ENCODE measurements around the gene POLR2A. TPM values are rescaled to one million over a fixed set of nuclear protein-coding genes. Genes with fewer than 3 reads are reported as not detected.

Gene POLR2A
- polyA plus RNA-seq (2013, experiment 1 of 2), result 53.5 TPM
- polyA plus RNA-seq (2013, experiment 2 of 2), result 51.7 TPM

DNA sequence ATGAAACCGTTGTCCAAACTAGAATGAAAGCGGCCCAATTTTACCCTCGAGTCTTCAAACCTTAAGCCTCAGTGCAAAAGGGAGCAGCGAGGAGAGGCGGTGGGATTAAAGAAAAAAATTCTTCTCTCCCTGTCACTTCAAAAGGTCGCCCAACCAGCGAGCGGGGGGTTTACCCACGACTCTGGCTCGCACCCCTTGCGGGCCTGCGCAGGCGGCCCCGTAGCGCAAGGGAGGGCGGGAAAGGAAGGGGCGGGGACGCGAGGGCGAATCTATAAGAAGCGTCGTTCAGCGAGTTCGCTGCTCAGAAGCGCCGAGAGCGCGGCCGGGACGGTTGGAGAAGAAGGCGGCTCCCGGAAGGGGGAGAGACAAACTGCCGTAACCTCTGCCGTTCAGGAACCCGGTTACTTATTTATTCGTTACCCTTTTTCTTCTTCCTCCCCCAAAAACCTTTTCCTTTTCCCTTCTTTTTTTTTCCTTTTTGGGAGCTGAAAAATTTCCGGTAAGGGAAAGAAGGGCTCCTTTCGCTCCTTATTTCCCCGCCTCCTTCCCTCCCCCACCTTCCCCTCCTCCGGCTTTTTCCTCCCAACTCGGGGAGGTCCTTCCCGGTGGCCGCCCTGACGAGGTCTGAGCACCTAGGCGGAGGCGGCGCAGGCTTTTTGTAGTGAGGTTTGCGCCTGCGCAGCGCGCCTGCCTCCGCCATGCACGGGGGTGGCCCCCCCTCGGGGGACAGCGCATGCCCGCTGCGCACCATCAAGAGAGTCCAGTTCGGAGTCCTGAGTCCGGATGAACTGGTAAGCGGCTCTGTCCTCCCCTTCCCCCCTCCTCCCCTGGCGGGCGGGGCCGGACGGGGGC is at the start of gene POLR2A:
Gene POLR2A (plus strand): TSS at position 300 of the 852 bp plus-strand sequence.
- peak within 1 kb of the TSS; percentile 94 for H3K9ac ChIP-seq (ENCODE audit: low read length)
- peak within 1 kb of the TSS; percentile 99 for H3K4ac ChIP-seq (ENCODE audit: low read depth, low read length)
- H3K27ac ChIP-seq (ENCODE audit: low read depth, low read length), result peak within 1 kb of the TSS; percentile 97
- peak; percentile 98 for DNase-seq
- no CpG with 5 or more reads among the region's 64 CpGs for WGBS (ENCODE audit: extremely low coverage, insufficient coverage, low lambda C conversion rate)
- H3K23ac ChIP-seq (ENCODE audit: low read length), result peak within 1 kb of the TSS; percentile 75
- H3K4me3 ChIP-seq (ENCODE audit: low read length), result peak within 1 kb of the TSS; percentile 96
- peaks cover 38% of the 10 kb centered on the region for H3K79me2 ChIP-seq (ENCODE audit: control insufficient read depth, insufficient read depth, low read length)
- H3K27me3 ChIP-seq (ENCODE audit: insufficient read depth, low read length, poor library complexity), result no peaks in the 10 kb centered on the region
- H4K5ac ChIP-seq (ENCODE audit: low read length), result peak within 1 kb of the TSS; percentile 26
- peak within 1 kb of the TSS; percentile 85 for H2BK15ac ChIP-seq (replicated peaks; ENCODE audit: low read depth)
- peak within 1 kb of the TSS; percentile 93 for H2BK5ac ChIP-seq (ENCODE audit: low read length)
- H3K56ac ChIP-seq (ENCODE audit: low read length), result peak within 1 kb of the TSS; percentile 97
- peaks cover 2% of the 10 kb centered on the region for H3K4me1 ChIP-seq (ENCODE audit: control insufficient read depth, low read depth, low read length)
- peak within 1 kb of the TSS; percentile 90 for H3K4me2 ChIP-seq (ENCODE audit: low read length)
- H3K18ac ChIP-seq (ENCODE audit: low read length), result peak within 1 kb of the TSS; percentile 95
- H4K8ac ChIP-seq (ENCODE audit: low read depth, low read length), result peak within 1 kb of the TSS; percentile 87
- peak within 1 kb of the TSS; percentile 85 for H2AK5ac ChIP-seq (ENCODE audit: low read length)
- H3K79me1 ChIP-seq (ENCODE audit: low read length), result peaks cover 5% of the 10 kb centered on the region
- no peaks in the 10 kb centered on the region for H3K36me3 ChIP-seq (ENCODE audit: control insufficient read depth, insufficient read depth, low read length)
- peak within 1 kb of the TSS; percentile 86 for H2BK120ac ChIP-seq (ENCODE audit: low read depth, low read length)

DNA sequence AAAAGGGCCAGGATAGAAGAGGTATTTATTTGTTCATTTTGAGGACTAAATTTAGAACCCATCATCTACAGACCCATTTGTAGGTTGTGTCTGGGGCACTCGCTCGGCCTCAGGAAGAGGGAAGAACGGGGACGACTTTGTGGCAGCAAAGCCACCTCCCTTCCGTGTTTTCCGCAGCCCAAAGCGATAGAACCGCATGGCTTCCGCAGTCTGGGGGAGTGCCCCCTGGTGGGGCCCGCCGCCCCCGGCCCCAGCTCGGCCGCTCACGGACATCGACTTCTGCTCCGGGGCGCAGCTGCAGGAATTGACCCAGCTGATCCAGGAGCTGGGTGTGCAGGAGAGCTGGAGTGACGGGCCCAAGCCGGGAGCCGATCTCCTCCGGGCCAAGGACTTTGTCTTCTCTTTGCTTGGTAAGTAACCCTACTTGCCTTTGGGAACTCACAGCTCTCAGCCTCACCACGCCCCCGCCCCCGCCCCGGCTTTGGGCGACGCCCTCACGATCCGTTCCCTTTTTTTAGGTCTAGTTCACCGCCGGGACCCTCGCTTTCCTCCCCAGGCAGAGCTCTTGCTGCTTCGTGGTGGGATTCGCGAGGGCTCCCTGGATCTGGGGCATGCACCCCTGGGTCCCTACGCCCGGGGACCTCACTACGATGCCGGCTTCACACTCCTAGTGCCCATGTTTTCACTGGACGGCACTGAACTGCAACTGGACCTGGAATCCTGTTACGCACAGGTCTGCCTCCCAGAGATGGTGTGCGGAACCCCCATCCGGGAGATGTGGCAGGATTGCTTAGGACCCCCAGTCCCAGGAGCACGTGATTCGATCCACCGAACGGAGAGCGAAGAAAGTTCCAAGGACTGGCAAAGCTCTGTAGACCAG is 48.2 kb upstream of the POLR2A start:
- Histone ChIP-seq H3K79me1 (ENCODE audit: low read length) (no peaks in the 10 kb centered on the region), H2BK5ac (ENCODE audit: low read length) (no peak overlapping the region), H2BK15ac (replicated peaks; ENCODE audit: low read depth) (no peak overlapping the region), H3K27ac (ENCODE audit: low read depth, low read length) (peak overlapping the region; percentile 24), H3K4ac (ENCODE audit: low read depth, low read length) (no peak overlapping the region), H3K36me3 (ENCODE audit: control insufficient read depth, insufficient read depth, low read length) (no peaks in the 10 kb centered on the region), H3K23ac (ENCODE audit: low read length) (no peak overlapping the region), H3K56ac (ENCODE audit: low read length) (peak overlapping the region; percentile 87), H3K79me2 (ENCODE audit: control insufficient read depth, insufficient read depth, low read length) (no peaks in the 10 kb centered on the region), H3K4me1 (ENCODE audit: control insufficient read depth, low read depth, low read length) (peaks cover 3% of the 10 kb centered on the region), H3K27me3 (ENCODE audit: insufficient read depth, low read length, poor library complexity) (peaks cover 9% of the 10 kb centered on the region), H3K18ac (ENCODE audit: low read length) (peak overlapping the region; percentile 62), H4K8ac (ENCODE audit: low read depth, low read length) (no peak overlapping the region), H3K9ac (ENCODE audit: low read length) (peak overlapping the region; percentile 73), H3K4me3 (ENCODE audit: low read length) (peak overlapping the region; percentile 19), H4K5ac (ENCODE audit: low read length) (no peak overlapping the region), H3K4me2 (ENCODE audit: low read length) (peak overlapping the region; percentile 63), H2AK5ac (ENCODE audit: low read length) (no peak overlapping the region), H2BK120ac (ENCODE audit: low read depth, low read length) (no peak overlapping the region)
- peak; percentile 84 for DNase-seq
- WGBS (ENCODE audit: extremely low coverage, insufficient coverage, low lambda C conversion rate), result no CpG with 5 or more reads among the region's 49 CpGs

DNA sequence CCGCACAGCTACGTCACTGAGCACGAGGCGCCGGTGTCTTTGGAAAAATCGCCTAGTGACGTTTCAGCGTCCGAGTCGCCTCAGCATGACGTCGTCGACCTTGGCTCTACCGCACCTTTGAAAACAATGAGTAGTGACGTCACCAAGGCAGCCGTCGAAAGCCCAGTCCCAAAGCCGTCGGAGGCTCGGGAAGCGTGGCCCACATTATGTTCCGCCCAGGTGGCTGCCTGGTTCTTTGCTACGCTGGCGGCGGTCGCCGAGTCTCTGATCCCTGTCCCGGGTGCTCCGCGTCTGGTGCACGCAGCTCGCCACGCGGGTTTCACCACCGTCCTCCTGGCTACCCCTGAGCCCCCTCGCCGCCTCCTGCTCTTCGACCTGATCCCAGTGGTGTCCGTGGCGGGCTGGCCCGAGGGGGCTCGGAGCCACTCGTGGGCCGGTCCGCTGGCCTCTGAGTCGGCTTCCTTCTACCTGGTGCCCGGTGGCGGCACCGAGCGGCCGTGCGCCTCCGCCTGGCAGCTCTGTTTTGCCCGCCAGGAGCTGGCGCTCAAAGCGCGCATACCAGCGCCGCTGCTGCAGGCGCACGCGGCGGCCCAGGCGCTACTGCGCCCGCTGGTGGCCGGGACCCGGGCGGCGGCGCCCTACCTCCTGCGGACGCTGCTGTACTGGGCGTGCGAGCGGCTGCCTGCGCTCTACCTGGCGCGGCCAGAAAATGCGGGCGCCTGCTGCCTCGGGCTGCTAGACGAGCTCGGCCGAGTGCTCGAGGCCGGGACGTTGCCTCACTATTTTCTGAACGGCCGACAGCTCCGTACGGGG is 47.4 kb upstream of the POLR2A start:
- peak; percentile 95 for DNase-seq
- Histone ChIP-seq H2BK15ac (replicated peaks; ENCODE audit: low read depth) (no peak overlapping the region), H3K4me2 (ENCODE audit: low read length) (peak overlapping the region; percentile 63), H2AK5ac (ENCODE audit: low read length) (no peak overlapping the region), H4K5ac (ENCODE audit: low read length) (no peak overlapping the region), H3K4ac (ENCODE audit: low read depth, low read length) (peak overlapping the region; percentile 63), H3K79me2 (ENCODE audit: control insufficient read depth, insufficient read depth, low read length) (no peaks in the 10 kb centered on the region), H3K56ac (ENCODE audit: low read length) (peak overlapping the region; percentile 87), H3K9ac (ENCODE audit: low read length) (peak overlapping the region; percentile 73), H3K79me1 (ENCODE audit: low read length) (no peaks in the 10 kb centered on the region), H3K27ac (ENCODE audit: low read depth, low read length) (no peak overlapping the region), H3K36me3 (ENCODE audit: control insufficient read depth, insufficient read depth, low read length) (no peaks in the 10 kb centered on the region), H3K23ac (ENCODE audit: low read length) (no peak overlapping the region), H2BK5ac (ENCODE audit: low read length) (no peak overlapping the region), H2BK120ac (ENCODE audit: low read depth, low read length) (no peak overlapping the region), H3K4me1 (ENCODE audit: control insufficient read depth, low read depth, low read length) (peaks cover 5% of the 10 kb centered on the region), H3K18ac (ENCODE audit: low read length) (peak overlapping the region; percentile 24), H3K4me3 (ENCODE audit: low read length) (peak overlapping the region; percentile 23), H3K27me3 (ENCODE audit: insufficient read depth, low read length, poor library complexity) (peaks cover 9% of the 10 kb centered on the region), H4K8ac (ENCODE audit: low read depth, low read length) (no peak overlapping the region)
- WGBS (ENCODE audit: extremely low coverage, insufficient coverage, low lambda C conversion rate), result no CpG with 5 or more reads among the region's 92 CpGs

DNA sequence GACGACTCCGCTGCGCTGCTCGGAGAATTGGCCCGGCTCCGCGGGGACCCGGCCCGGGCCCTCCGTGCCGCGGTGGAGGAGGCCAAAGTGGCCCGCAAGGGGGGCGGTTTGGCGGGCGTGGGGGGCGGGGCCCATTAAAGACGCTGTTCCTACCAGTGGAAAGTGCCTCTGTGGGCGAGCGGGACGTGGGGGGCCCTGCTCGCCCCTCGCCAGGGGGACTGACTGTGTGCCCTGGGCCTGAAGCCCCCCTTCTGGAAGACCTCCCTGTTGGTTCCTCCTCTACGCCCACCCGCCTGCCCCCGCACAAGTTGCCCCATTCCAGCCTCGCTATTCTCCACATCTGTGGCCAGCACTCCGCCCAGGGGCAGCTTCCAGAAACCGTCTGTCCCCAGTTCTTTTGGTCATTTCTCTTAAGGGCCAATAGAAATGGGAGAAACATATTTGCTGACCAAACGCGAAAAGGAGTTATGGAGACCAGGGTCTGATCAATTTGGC is 46.8 kb upstream of the POLR2A start:
- Histone ChIP-seq H2BK5ac (ENCODE audit: low read length) (no peak overlapping the region), H3K27me3 (ENCODE audit: insufficient read depth, low read length, poor library complexity) (peaks cover 9% of the 10 kb centered on the region), H2BK15ac (replicated peaks; ENCODE audit: low read depth) (no peak overlapping the region), H2BK120ac (ENCODE audit: low read depth, low read length) (no peak overlapping the region), H3K4me1 (ENCODE audit: control insufficient read depth, low read depth, low read length) (peaks cover 5% of the 10 kb centered on the region), H3K27ac (ENCODE audit: low read depth, low read length) (no peak overlapping the region), H3K4ac (ENCODE audit: low read depth, low read length) (peak overlapping the region; percentile 10), H3K9ac (ENCODE audit: low read length) (peak overlapping the region; percentile 73), H3K36me3 (ENCODE audit: control insufficient read depth, insufficient read depth, low read length) (no peaks in the 10 kb centered on the region), H3K4me2 (ENCODE audit: low read length) (peak overlapping the region; percentile 88), H2AK5ac (ENCODE audit: low read length) (no peak overlapping the region), H3K56ac (ENCODE audit: low read length) (peak overlapping the region; percentile 84), H4K8ac (ENCODE audit: low read depth, low read length) (no peak overlapping the region), H3K4me3 (ENCODE audit: low read length) (peak overlapping the region; percentile 39), H3K23ac (ENCODE audit: low read length) (no peak overlapping the region), H3K18ac (ENCODE audit: low read length) (peak overlapping the region; percentile 8), H4K5ac (ENCODE audit: low read length) (no peak overlapping the region), H3K79me1 (ENCODE audit: low read length) (no peaks in the 10 kb centered on the region), H3K79me2 (ENCODE audit: control insufficient read depth, insufficient read depth, low read length) (no peaks in the 10 kb centered on the region)
- no CpG with 5 or more reads among the region's 31 CpGs for WGBS (ENCODE audit: extremely low coverage, insufficient coverage, low lambda C conversion rate)
- no peak for DNase-seq

DNA sequence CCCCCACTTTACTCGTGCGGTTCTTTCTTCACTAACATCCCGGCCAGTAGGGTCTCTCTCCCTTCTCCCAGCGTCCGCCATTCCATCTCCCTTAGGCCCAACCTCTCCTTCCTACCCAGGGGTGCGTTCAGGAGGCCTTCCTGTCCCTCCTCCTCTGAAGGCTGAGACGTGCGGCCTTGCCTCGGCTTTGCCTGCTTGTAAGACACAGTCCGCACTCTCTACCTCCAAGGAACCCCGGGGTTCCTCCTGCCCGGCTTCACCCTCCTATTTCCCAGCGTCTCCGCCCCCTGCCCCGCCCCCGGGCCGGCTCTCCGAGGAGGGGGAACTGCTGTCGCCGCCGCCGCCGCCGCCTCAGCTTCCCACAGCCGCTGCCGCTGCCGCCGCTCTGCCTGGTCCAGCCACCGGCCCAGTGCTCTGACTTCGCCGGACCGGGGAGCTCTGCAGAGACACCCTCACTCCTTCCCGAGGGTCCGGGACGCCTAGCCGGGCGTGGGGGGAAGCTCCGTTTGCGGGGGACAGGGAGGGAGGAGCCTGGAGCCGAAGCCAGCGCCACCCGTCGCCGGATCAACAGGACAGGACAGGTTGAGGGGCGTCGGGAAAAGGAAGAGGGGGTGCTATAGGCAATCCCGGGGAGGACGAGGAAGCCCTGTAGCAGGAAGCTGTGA is 46.1 kb upstream of the POLR2A start:
- Histone ChIP-seq H3K79me1 (ENCODE audit: low read length) (no peaks in the 10 kb centered on the region), H2AK5ac (ENCODE audit: low read length) (no peak overlapping the region), H3K4ac (ENCODE audit: low read depth, low read length) (no peak overlapping the region), H2BK5ac (ENCODE audit: low read length) (no peak overlapping the region), H2BK120ac (ENCODE audit: low read depth, low read length) (no peak overlapping the region), H3K23ac (ENCODE audit: low read length) (peak overlapping the region; percentile 91), H3K18ac (ENCODE audit: low read length) (no peak overlapping the region), H4K8ac (ENCODE audit: low read depth, low read length) (no peak overlapping the region), H3K4me3 (ENCODE audit: low read length) (peak overlapping the region; percentile 39), H3K4me1 (ENCODE audit: control insufficient read depth, low read depth, low read length) (peaks cover 5% of the 10 kb centered on the region), H3K36me3 (ENCODE audit: control insufficient read depth, insufficient read depth, low read length) (no peaks in the 10 kb centered on the region), H4K5ac (ENCODE audit: low read length) (no peak overlapping the region), H2BK15ac (replicated peaks; ENCODE audit: low read depth) (no peak overlapping the region), H3K79me2 (ENCODE audit: control insufficient read depth, insufficient read depth, low read length) (no peaks in the 10 kb centered on the region), H3K27ac (ENCODE audit: low read depth, low read length) (no peak overlapping the region), H3K56ac (ENCODE audit: low read length) (peak overlapping the region; percentile 90), H3K4me2 (ENCODE audit: low read length) (peak overlapping the region; percentile 88), H3K27me3 (ENCODE audit: insufficient read depth, low read length, poor library complexity) (peaks cover 9% of the 10 kb centered on the region), H3K9ac (ENCODE audit: low read length) (peak overlapping the region; percentile 81)
- DNase-seq, result peak; percentile 59
- no CpG with 5 or more reads among the region's 48 CpGs for WGBS (ENCODE audit: extremely low coverage, insufficient coverage, low lambda C conversion rate)
